Osteoblast (primary cell): ENCODE results near the gene ABCA13. TPM values are rescaled to one million over a fixed set of nuclear protein-coding genes. Genes with fewer than 3 reads are reported as not detected.

Experiments
- DNase-seq: peaks from one replicate; pipeline ENCODE4 v3.0.0; 2011; ENCODE audit warnings: low spot score, mixed read lengths; ENCODE audit not compliant: insufficient read length; ENCODE audit errors: missing footprints
- H2AFZ ChIP-seq: 2 replicates; pipeline ENCODE4 v1.6.0; 2011; ENCODE audit warnings: mild to moderate bottlenecking, low read length
- H3K27ac ChIP-seq: 2 replicates; pipeline ENCODE4 v1.5.1; 2011; ENCODE audit warnings: mild to moderate bottlenecking, low read depth, low read length, moderate library complexity
- H3K27me3 ChIP-seq: 2 replicates; pipeline ENCODE4 v1.6.0; 2012; ENCODE audit warnings: mild to moderate bottlenecking, control low read depth, inconsistent platforms, low read length, moderate library complexity; ENCODE audit not compliant: insufficient read depth
- H3K36me3 ChIP-seq: 2 replicates; pipeline ENCODE4 v1.5.1; 2011; ENCODE audit warnings: mild to moderate bottlenecking, low read length, control low read depth, moderate library complexity; ENCODE audit not compliant: insufficient read depth
- H3K4me1 ChIP-seq: 2 replicates; pipeline ENCODE4 v1.5.1; 2011; ENCODE audit warnings: mild to moderate bottlenecking, low read length, control low read depth, moderate library complexity; ENCODE audit not compliant: insufficient read depth
- H3K4me2 ChIP-seq: 2 replicates; pipeline ENCODE4 v1.6.0; 2011; ENCODE audit warnings: mild to moderate bottlenecking, low read length; ENCODE audit not compliant: insufficient read depth
- H3K4me3 ChIP-seq: fragments of 200-600 bp; sonication (generic); 3 replicates; pipeline ENCODE4 v1.5.1; 2012; ENCODE audit warnings: mild to moderate bottlenecking, low read length, inconsistent platforms; ENCODE audit not compliant: insufficient read depth
- H3K79me2 ChIP-seq: 2 replicates; pipeline ENCODE4 v1.6.0; 2012; ENCODE audit warnings: mild to moderate bottlenecking, low read length, control low read depth, inconsistent platforms; ENCODE audit not compliant: insufficient read depth
- H3K9me3 ChIP-seq: 2 replicates; pipeline ENCODE4 v1.5.1; 2011; ENCODE audit warnings: low read depth, low read length, control low read depth
- H4K20me1 ChIP-seq: 2 replicates; pipeline ENCODE4 v1.6.0; 2012; ENCODE audit warnings: mild to moderate bottlenecking, low read length, control low read depth; ENCODE audit not compliant: insufficient read depth
- CTCF ChIP-seq: IDR thresholded peaks from 2 replicates; pipeline ENCODE4 v1.5.1; 2011; ENCODE audit warnings: mild to moderate bottlenecking, low read depth, low read length, moderate library complexity; ENCODE audit errors: extremely low read depth
- total RNA-seq: library from RNA; depleted of rRNA; stranded (reverse); fragments of >200 nt; gene quantifications from 2 replicates; pipeline ENCODE4 v1.2.3, GENCODE V29; 2012

The ABCA13 gene
- total RNA-seq, 1 donor: 3.6 TPM

- TF ChIP-seq CTCF: no peak
- Histone ChIP-seq H4K20me1 (no peaks in the 10 kb centered on the region), H3K4me2 (no peak overlapping the region), H3K79me2 (no peaks in the 10 kb centered on the region), H2AFZ (no peak overlapping the region), H3K36me3 (no peaks in the 10 kb centered on the region), H3K4me1 (no peaks in the 10 kb centered on the region), H3K4me3 (no peak overlapping the region), H3K9me3 (no peaks in the 10 kb centered on the region), H3K27me3 (no peaks in the 10 kb centered on the region), H3K27ac (no peak overlapping the region)
- DNase-seq: no peak
Observed at GRCh38 chr7:48455363-48455762, 284.1 kb downstream of the ABCA13 start.

- Histone ChIP-seq H4K20me1 (no peaks in the 10 kb centered on the region), H3K4me1 (no peaks in the 10 kb centered on the region), H3K4me3 (no peak overlapping the region), H3K9me3 (no peaks in the 10 kb centered on the region), H3K27ac (no peak overlapping the region), H3K79me2 (no peaks in the 10 kb centered on the region), H3K27me3 (no peaks in the 10 kb centered on the region), H2AFZ (no peak overlapping the region), H3K4me2 (no peak overlapping the region), H3K36me3 (no peaks in the 10 kb centered on the region)
- TF ChIP-seq CTCF: no peak
- no peak for DNase-seq
Observed at GRCh38 chr7:48458701-48459524, 287.7 kb downstream of the ABCA13 start.

- no peak for DNase-seq
- no peaks in the 10 kb centered on the region for H3K4me1 ChIP-seq
- no peak for TF ChIP-seq CTCF
- no peaks in the 10 kb centered on the region for H3K79me2 ChIP-seq
- H3K27ac ChIP-seq: no peak overlapping the region
- no peaks in the 10 kb centered on the region for H3K9me3 ChIP-seq
- H2AFZ ChIP-seq: no peak overlapping the region
- no peaks in the 10 kb centered on the region for H3K36me3 ChIP-seq
- no peak overlapping the region for H3K4me2 ChIP-seq
- H3K27me3 ChIP-seq: no peaks in the 10 kb centered on the region
- H3K4me3 ChIP-seq: no peak overlapping the region
- H4K20me1 ChIP-seq: no peaks in the 10 kb centered on the region
Observed at GRCh38 chr7:48466713-48467112, 295.5 kb downstream of the ABCA13 start.

GRCh38 chr7:48471196-48471595 is 299.9 kb downstream of the ABCA13 start:
- no peaks in the 10 kb centered on the region for H3K79me2 ChIP-seq
- H2AFZ ChIP-seq: no peak overlapping the region
- no peaks in the 10 kb centered on the region for H3K9me3 ChIP-seq
- no peak overlapping the region for H3K4me2 ChIP-seq
- H4K20me1 ChIP-seq: no peaks in the 10 kb centered on the region
- H3K27ac ChIP-seq: no peak overlapping the region
- H3K4me3 ChIP-seq: no peak overlapping the region
- no peaks in the 10 kb centered on the region for H3K36me3 ChIP-seq
- no peak for DNase-seq
- H3K27me3 ChIP-seq: no peaks in the 10 kb centered on the region
- no peak for TF ChIP-seq CTCF
- no peaks in the 10 kb centered on the region for H3K4me1 ChIP-seq
